GM12865 (cell line): Measurements from ENCODE around the gene RPAP3.
"Not testable (repeated sequence)": the region's sequence is repeated elsewhere in the genome, so short reads cannot be mapped to it uniquely, and the experiment has no call there.

Experiments used
- DNase-seq: peaks from one replicate; pipeline ENCODE4 v3.0.0; 2010; ENCODE audit warnings: low read depth
- H3K4me3 ChIP-seq: 2 replicates; pipeline ENCODE4 v1.5.1; 2011; ENCODE audit warnings: mild to moderate bottlenecking, low read depth, low read length, control low read depth
- TF ChIP-seq, protein P1 (sequence below): IDR thresholded peaks from 2 replicates; pipeline ENCODE4 v1.5.1; 2011; ENCODE audit warnings: low read length, control low read depth, low read depth, inconsistent platforms; ENCODE audit not compliant: insufficient read depth; ENCODE audit errors: missing control alignments

Gene RPAP3

DNA sequence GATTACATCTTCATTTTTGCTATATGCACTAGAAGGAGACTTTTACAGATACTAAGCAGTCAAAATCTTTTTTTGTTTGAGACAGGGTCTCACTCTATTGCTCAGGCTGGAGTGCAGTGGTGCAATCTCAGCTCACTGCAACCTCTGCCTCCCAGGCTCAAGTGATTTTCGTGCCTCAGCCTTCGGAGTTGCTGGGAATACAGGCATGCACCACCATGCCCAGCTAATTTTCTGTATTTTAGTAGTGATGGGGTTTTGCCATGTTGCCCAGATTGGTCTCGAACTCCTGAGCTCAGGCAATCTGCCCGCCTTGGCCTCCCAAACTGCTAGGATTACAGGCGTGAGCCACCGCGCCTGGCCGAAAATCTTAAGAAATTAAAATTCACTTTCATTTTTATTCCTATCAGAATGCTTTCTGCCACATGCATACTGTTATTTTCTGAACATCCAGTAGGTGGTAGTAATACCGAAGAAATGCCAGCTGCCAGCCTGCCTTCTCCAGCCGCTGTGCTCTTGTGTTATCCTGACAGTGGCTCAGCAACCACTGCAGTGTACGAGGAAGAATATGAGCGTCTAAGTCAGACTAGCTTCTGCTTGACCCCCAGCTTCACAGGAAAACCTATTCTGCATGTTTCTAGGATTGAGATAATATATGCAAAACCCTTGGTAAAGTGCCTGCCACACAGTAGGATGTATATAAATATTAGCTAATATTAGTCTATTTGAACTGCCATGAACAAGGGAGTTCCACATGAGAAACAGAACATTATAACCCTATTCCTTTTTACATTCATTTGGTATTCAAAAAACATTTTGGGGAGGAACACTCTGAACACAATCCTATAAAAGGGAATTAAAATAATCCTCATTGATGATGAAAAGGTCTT, 54.2 kb downstream of the RPAP3 start:
- H3K4me3 ChIP-seq = no peak overlapping the region
- TF ChIP-seq, protein P1, sequence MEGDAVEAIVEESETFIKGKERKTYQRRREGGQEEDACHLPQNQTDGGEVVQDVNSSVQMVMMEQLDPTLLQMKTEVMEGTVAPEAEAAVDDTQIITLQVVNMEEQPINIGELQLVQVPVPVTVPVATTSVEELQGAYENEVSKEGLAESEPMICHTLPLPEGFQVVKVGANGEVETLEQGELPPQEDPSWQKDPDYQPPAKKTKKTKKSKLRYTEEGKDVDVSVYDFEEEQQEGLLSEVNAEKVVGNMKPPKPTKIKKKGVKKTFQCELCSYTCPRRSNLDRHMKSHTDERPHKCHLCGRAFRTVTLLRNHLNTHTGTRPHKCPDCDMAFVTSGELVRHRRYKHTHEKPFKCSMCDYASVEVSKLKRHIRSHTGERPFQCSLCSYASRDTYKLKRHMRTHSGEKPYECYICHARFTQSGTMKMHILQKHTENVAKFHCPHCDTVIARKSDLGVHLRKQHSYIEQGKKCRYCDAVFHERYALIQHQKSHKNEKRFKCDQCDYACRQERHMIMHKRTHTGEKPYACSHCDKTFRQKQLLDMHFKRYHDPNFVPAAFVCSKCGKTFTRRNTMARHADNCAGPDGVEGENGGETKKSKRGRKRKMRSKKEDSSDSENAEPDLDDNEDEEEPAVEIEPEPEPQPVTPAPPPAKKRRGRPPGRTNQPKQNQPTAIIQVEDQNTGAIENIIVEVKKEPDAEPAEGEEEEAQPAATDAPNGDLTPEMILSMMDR = peak; percentile 63
- DNase-seq = peak; percentile 72

- TF ChIP-seq, protein P1 = no peak
- no peak for DNase-seq
- H3K4me3 ChIP-seq = no peak overlapping the region
Measured at GRCh38 chr12:47650469-47650868, 55.4 kb downstream of the RPAP3 start.

GRCh38 chr12:47649381-47649780, 56.4 kb downstream of the RPAP3 start:
- TF ChIP-seq, protein P1 = no peak
- no peak overlapping the region for H3K4me3 ChIP-seq
- no peak for DNase-seq

DNA sequence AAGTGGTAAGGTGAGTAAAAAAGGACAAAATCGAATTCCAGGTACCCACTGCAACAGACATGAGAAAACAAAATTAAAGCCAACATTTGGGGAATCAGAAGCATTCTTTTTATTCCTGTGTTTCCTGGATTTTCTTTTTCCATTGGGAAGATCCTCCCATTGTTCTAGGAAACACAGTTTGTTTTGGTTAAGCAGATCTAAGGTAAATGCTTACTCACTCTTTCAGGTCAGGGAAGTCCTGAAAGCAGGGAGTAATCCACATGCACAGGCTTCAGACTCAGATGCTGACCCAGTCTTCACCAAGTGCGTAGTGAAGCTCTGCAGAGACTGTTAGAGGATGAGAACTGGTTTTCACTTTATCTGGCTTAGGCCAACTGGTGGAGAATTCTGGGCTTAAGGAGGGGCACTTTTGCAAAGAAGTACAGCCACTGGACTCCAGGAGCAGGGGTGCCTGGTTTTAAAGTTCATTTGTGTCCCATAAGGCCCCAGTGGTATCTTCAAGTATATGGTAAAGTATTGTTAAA, 57.7 kb downstream of the RPAP3 start:
- TF ChIP-seq, protein P1 = no peak
- no peak overlapping the region for H3K4me3 ChIP-seq
- DNase-seq = no peak

- not testable (repeated sequence) for DNase-seq, H3K4me3 ChIP-seq
Measured at GRCh38 chr12:47642310-47642709, 63.5 kb downstream of the RPAP3 start.

DNA sequence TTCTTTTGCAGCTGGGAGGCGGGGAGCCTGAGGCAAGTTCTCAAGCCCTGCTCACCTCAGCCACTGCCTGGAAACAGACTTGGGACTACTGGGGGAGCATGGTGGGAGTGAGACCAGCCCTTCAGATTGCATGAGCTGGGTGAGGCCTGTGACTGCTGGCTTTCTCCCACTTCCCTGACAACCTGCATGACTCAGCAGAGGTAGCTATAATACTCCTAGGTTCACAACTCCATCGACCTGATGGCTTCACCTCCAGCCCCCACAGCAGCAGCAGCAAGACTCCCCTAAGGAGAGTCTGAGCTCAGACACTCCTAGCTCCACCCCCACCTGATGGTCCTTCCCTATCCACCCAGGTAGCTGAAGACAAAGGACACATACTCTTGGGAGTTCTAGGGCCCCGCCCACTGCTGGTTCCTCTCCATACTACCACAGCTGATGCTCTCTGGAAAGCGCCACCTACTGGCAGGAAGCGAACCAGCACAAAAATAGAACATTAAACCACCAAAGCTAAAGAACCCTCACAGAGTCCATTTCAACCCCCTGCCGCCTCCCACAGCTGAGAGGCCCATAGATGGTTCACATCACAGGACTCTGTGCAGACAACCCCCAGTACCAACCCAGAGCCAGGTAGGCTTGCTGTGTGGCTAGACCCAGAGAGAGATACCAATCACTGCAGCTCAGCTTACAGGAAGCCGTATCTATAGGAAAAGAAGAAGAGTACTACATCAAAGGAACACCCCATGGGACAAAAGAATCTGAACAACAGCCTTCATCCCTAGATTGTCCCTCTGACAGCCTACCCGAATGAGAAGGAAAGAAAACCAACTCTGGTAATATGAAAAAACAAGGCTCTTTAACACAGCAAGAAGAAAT, 68.7 kb downstream of the RPAP3 start:
- no peak overlapping the region for H3K4me3 ChIP-seq
- TF ChIP-seq, protein P1 = peak; percentile 54
- DNase-seq = peak; percentile 39

DNA sequence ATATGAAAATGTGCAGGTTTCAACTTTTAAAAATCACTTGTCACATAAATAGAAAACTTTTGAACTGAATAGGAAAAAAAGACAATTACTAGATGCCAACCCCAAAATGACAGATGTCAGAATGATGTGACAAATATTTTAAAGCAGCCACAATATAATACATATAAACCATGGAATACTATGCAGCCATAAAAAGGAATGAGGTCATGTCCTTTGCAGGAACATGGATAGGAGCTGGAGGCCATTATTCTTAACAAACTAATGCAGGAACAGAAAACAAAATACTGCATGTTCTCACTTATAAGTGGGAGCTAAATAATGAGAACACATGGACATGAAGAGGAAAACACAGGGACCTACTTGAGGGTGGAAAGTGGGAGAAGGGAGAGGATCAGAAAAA, 70.1 kb downstream of the RPAP3 start:
- DNase-seq, H3K4me3 ChIP-seq: not testable (repeated sequence)
